ENCODE measurements around the gene ZNF275. TPM values are rescaled to one million over a fixed set of nuclear protein-coding genes. Genes with fewer than 3 reads are reported as not detected.
"Not testable (repeated sequence)": the region's sequence is repeated elsewhere in the genome, so short reads cannot be mapped to it uniquely, and the experiment has no call there.

ZNF275 gene
- polyA plus RNA-seq, 4 donors = 17.6 to 20.0 (median 19.3) TPM

GRCh38 chrX:153384390-153384789, 50.4 kb downstream of the ZNF275 start:
- no peak for DNase-seq (ENCODE audit: low read depth in 4 of 4, low spot score in 3 of 4)

- DNase-seq (ENCODE audit: low read depth in 4 of 4, low spot score in 3 of 4) = not testable (repeated sequence)
Measured at GRCh38 chrX:153384973-153385372, 51.0 kb downstream of the ZNF275 start.

- no peak for DNase-seq (ENCODE audit: low read depth in 4 of 4, low spot score in 3 of 4)
Measured at GRCh38 chrX:153386097-153386496, 52.1 kb downstream of the ZNF275 start.

- no peak for DNase-seq (ENCODE audit: low read depth in 4 of 4, low spot score in 3 of 4)
Measured at GRCh38 chrX:153387345-153387744, 53.4 kb downstream of the ZNF275 start.

GRCh38 chrX:153387987-153388721, 54.2 kb downstream of the ZNF275 start:
- no peak for DNase-seq (ENCODE audit: low read depth in 4 of 4, low spot score in 3 of 4)

GRCh38 chrX:153388722-153389459, 54.9 kb downstream of the ZNF275 start:
- no peak for DNase-seq (ENCODE audit: low read depth in 4 of 4, low spot score in 3 of 4)

GRCh38 chrX:153389460-153389768, 55.5 kb downstream of the ZNF275 start:
- DNase-seq (ENCODE audit: low read depth in 4 of 4, low spot score in 3 of 4) = not testable (repeated sequence)

- no peak for DNase-seq (ENCODE audit: low read depth in 4 of 4, low spot score in 3 of 4)
Measured at GRCh38 chrX:153392642-153393321, 58.8 kb downstream of the ZNF275 start.

- no peak for DNase-seq (ENCODE audit: low read depth in 4 of 4, low spot score in 3 of 4)
Measured at GRCh38 chrX:153394612-153395011, 60.7 kb downstream of the ZNF275 start.

- no peak for DNase-seq (ENCODE audit: low read depth in 4 of 4, low spot score in 3 of 4)
Measured at GRCh38 chrX:153395613-153396319, 61.8 kb downstream of the ZNF275 start.

- no peak for DNase-seq (ENCODE audit: low read depth in 4 of 4, low spot score in 3 of 4)
Measured at GRCh38 chrX:153396320-153397195, 62.6 kb downstream of the ZNF275 start.

- no peak for DNase-seq (ENCODE audit: low read depth in 4 of 4, low spot score in 3 of 4)
Measured at GRCh38 chrX:153397256-153397960, 63.5 kb downstream of the ZNF275 start.

- no peak for DNase-seq (ENCODE audit: low read depth in 4 of 4, low spot score in 3 of 4)
Measured at GRCh38 chrX:153398275-153398960, 64.5 kb downstream of the ZNF275 start.

GRCh38 chrX:153400146-153401132, 66.5 kb downstream of the ZNF275 start:
- DNase-seq (ENCODE audit: low read depth in 4 of 4, low spot score in 3 of 4) = no peak

- no peak for DNase-seq (ENCODE audit: low read depth in 4 of 4, low spot score in 3 of 4)
Measured at GRCh38 chrX:153401133-153401764, 67.3 kb downstream of the ZNF275 start, which contains the start of gene PNMA6E. TSS of gene PNMA6E (minus strand) at chrX:153401350. CDS start at chrX:153398849, 2,501 bp downstream.

Data from left renal pelvis (tissue), 4 donors.